ENCODE results near the gene H6PD.

Gene H6PD

DNA sequence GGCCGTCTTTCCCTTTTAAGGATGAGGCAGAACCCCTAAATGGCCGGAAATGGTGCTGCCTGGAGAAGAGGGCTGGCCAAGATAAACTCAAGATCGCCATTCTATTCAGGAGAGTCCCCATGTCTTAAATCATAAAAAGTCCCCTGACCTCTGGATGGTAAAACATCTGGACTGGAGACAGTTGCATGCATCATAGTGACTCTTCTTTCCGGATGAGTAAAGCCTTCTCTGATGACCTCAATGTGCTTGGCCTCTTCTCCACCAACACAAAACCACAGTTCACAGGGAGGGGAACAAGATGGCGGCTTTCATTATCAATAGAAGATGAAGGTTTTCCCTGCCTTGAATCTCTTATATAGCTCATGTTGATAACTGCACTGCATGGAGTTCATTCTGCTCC lies 27.5 kb upstream of the H6PD start:
- DNase-seq: no peak

DNA sequence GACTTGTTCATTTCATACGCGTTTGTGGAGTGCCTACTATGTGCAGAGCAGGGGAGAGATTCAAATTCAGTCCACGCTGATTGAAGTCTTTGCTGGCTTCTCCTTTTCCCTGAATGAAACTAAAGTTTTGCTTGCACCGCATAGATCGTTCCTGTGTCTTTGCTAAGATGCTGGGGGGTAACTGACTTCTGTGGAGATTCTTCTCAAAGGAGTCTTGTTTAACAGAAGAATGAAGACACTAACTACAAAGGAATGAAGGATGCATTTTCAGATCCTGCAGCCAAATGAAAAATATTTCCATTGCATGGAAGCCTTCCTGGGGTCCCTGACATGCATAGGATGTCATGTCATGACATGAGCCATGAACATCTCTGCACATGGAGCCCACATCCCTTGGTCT lies 26.9 kb upstream of the H6PD start:
- no peak for DNase-seq

DNA sequence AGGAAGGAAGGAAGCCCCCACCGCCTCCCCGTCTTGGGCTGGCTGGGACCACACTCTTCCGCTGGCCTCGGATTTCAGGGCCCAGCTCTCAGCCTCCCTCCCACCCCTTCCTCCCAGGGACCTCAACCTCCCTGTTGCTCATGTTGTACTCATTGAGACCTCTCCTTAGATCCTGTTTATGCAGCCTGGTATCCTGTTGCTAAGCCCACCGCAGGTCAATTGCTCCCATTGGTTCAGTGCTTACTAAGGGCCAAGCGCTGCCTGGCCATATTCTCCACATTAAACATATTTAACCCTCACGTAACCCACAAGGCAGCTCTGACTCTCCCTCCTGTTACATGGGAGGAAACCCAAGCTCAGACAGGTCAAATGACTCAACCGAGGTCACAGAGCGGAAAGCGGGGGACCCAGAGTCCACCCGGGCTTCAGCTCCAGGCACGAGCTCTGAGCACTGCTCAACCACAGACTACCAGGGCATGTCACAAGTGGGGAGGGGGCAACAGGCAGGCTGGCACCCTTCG lies 23.2 kb upstream of the H6PD start:
- DNase-seq: no peak

DNA sequence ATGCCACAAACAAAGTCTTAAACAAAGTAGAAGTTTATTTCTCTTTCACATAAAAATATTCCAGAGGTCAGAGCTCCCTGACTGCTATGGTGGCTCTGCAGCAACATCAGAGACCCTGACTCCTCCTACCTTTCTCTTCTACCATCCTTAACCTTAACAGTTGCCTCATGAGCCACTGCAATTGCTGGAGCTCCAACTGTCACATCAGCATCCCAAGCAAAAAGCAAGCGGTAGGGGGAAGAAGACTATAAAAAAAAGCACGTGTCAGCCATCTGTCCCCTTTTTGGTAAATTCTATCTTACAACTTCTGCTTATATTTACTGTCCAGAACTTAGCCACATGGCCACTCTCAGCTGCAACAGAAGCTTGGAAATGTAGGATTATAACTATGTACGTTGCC lies 21.8 kb upstream of the H6PD start:
- no peak for DNase-seq

DNA sequence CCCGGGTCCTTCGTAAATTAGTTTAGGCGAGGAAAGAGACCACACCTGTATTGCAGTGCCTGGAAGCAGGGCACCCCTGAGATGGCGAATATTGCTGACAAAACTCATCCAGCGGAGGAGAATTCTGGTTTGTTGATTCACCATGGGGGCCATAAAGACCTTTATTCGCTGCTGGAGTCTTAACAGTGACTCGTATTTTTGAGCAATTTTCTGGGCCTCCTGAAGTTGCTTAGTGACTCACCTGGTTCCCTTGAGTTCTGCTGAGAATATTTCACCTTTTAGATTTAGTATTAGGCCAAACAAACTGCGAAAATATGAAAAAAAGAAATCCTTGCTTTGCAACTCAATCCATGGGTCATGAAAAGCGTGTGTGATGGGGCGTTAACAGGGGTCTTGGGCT lies 20.6 kb upstream of the H6PD start:
- no peak for DNase-seq

DNA sequence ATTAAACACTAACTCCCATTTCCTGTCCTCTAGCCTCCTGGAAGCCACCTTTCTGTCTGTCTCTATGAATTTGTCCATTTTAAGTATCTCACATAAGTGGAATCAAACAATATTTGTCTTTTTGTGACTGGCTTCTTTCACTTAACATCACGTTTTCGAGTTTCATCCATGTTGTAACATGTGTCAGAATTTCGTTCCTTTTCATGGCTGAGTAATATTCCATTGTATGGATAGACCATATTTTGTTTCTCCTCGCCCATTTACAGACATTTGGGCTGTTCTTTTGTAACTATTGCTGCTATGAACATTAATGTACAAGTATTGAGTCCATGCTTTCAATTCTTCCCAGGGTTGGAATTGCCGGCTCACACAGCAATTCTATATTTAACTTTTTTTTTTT lies 15.7 kb upstream of the H6PD start:
- no peak for DNase-seq

DNA sequence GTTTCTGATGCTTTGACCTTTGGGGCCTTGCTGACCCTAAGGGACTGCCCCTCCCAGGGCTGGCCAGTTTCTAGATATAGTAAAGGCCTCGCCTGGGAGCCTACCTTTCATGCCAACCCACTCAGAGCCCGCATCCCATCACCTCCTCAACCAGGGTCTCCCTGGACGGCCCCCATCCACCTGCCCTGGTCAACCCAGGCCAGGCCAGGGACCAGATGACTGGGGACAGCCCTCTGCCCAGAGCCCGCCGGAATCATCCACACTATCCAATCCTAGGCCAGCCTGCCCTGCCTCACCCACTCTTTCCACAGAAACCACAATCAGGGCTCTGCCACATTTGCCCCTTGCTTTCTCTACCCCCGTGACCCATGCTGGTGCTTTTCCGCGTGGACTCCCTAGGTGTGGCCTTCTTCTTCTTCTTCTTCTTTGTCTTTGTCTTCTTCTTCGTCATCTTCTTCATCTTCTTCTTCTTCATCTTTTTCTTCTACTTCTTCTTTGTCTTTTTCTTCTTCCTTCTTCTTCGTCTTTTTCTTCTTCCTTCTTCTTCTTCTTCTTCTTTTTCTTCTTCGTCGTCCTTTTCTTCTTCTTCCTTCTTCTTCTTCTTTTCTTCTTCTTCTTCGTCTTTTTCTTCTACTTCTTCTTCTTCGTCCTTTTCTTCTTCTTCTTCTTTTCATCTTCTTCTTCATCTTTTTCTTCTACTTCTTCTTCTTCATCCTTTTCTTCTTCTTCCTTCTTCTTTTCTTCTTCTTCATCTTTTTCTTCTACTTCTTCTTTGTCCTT lies 11.5 kb upstream of the H6PD start:
- no peak for DNase-seq

DNA sequence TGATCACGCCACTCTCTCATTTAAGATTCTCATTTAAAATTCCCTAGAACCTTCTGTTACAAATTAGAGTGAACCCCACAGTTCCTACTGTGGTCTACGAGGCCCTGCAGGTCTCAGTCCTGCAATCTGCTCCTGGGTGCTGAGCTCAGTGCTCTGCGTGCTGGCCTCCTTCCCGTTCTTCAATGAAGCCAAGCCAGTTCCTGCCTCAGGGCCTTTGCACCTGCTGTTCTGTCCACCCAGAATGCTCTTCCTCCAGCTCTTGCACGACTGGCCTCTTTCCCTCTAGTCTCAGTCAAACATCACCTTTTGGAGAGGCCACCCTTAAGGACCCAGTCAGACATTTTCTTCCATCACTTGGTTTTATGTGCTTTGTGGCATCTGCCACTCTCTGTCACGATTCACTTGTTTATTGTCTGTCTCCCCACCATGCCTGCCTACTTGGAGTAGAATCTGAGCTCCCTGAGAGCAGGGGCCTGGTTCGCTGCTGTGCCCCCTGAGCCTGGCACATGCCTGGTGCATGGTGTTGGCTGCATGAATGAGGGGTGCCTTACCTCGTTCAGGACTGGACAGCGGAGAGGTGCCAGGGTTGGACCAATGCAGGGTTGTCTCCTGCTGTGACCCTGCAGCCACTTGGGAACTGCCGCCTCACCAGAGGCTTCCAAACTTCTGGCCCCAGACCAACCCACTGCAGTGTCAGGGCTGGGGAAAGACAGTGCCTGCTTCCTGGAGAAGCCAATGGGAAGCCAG lies 9.7 kb upstream of the H6PD start:
- no peak for DNase-seq

DNA sequence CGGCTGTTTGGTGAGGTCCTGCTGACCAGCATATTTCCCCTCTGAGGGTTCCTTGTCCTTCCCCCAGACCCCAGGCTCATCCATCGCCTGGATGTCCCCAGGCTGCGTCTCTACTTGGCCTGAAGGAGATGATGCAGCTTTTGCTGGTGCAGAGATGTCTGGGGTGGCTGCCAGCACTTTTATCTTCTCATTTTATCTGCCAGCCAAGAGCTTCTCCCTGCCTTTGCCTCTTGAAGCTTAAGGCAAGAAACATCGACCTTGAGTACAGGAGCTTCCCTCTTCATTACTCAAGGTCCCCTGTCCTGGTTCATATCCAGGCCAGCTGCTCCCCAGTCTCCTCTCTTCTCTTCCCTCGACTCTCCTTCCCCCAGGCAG lies 9.2 kb upstream of the H6PD start:
- no peak for DNase-seq

DNA sequence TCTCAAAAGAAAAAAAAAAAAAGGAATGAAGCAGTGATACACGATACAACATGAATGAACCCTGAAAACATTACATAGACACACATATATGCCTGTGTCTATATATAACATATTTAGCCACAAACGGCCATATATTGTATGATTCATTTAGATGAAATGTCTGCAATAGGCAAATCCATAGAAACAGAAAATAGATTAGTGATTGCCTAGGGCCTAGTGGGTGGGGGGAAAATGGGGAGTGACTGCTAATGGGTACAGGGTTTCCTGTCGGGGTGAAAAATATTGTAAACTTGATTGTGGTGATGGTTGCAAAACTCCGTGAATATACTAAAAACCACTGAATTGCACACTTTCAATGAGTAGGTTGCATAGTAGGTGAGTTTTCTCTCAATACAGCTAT lies 6.0 kb upstream of the H6PD start:
- no peak for DNase-seq

DNA sequence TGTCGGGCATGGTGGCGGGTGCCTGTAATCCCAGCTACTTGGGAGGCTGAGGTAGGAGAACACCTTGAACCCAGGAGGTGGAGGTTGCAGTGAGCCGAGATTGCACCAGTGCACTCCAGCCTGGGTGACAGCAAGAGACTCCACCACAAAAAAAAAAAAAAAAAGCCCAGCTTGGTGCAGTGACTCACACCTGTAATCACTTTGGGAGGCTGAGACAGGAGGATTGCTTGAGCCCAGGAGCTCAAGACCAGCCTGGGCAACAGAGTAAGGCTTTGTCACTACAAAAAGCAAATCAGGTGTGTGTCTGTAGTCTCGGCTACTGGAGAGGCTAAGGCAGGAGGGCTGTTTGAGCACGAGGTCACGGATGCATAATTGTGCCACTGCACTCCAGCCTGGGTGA lies 5.0 kb upstream of the H6PD start:
- no peak for DNase-seq

DNA sequence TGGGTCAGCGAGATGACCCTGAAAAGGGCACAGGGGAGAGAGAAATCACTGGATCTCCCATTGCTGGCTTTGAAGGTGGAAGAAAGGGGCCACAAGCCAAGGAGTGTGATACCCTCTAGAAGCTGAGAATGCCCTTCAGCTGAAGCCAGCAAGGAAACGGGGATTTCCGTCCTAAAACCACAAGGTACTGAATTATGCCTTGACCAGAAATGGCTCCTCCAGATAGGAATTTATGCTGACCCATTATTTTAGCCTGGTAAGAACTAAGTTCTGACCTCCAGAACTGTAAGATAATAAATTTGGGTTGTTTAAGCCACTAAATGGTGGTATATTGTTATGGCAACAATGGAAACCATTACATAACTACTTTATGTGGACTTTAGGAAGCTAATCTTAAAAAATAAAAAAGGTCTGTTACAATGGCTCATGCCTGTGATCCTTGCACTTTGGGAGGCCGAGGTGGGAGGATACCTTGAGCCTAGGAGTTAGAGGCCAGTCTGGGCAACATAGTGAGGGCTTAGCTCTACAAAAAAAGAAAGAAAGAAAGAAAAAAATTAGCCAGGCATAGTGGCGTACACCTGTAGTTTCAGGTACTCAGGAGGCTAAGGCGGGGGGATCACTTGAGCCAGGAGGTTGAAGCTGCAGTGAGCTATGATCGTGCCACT lies 3.6 kb upstream of the H6PD start:
- DNase-seq: no peak

DNA sequence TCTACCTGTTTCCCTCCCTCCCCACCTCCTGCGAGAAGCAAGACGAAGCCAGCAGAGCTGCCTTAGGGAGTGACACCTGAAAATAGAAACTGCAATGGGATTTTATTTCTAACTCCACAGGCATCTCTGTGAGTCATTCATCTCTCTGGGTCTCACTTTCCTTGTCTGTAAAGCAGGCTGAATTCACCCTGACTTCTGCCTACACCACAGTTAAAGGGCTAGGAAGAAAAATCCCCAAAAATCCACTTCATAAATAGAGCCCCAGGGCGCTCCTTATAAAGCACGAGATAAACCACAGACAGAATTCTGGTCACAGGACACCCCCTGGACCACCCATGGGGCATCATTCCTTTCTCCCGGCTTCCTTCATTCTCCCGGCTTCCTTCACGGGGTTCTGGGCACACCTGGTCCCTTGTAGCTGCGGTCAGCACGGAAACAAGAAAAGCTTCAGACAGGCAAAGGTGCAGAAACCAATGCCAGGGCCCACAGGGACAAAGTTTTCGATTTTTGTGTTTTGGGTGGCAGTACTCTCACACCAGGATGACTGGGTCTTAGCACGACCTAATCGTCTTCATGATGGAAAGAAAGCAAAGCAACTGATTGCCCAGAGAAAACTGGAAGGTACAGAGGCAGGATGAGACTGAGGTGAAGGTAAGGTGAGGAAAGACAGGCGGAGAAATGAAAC lies 2.8 kb upstream of the H6PD start:
- no peak for DNase-seq

DNA sequence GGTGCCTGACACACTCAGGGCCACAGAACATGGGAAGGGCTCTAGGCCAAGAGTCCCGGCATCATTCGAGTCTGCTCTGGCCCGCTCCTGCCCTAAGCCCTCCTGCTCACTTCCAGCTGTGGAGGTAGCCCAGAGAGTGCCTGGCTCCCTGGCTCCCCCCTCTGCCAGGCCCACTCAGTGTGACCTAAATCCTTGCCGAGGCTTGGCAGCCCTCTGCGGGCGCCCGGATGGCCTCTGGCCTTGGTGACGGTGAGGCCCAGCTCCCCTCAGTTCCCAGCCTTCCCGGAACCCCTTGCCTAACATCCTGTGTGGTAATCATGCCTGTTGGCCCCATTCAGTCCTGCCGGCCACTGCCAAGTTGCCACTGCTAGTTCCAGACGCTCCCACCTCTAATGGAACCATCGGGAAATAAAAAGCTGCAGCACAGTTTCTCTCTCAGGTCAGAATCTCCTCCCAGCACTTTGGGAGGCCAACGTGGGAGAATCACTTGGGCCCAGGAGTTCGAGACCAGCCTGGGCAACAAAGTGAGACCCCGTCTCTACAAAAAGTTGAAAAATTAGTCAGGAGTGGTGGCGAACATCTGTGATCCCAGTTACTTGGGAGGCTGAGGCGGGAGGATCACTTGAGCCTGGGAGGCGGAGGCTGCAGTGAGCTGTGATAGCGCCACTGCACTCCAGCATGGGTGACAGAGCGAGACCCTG lies 1.2 kb upstream of the H6PD start:
- DNase-seq: no peak

DNA sequence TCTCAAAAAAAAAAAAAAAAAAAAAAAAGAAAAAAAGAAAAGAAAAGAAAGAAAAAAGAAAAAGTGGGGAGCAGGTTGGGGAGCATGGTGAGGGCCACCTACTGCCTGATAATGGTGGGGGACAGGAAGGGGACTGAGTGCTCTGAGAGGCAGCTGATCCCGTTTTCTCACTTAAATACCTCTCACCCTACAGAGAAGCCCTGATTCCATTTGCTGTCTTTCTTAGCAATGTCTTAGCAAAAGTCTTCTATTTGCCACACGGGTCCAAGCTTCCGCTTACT lies 692 bp upstream of the H6PD start:
- no peak for DNase-seq

DNA sequence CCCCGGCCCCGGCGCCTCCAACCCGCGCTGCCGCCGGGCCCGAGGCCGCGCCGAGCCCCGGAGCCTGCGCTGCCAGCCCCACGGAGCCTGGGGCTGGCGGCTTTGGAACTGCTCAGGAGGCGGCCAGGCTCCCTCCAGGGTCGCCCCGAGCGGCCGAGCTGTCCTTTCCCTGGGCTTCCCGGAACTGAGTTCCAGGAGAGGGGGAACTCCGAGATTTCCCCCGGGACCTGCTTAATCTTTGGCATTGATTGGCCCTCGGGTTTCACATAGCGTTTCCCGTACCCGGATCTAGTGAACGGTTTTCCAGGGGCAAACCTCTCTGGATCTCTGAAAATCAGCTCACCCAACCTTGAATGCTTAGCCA lies 504 bp downstream of the H6PD start:
- DNase-seq: no peak

DNA sequence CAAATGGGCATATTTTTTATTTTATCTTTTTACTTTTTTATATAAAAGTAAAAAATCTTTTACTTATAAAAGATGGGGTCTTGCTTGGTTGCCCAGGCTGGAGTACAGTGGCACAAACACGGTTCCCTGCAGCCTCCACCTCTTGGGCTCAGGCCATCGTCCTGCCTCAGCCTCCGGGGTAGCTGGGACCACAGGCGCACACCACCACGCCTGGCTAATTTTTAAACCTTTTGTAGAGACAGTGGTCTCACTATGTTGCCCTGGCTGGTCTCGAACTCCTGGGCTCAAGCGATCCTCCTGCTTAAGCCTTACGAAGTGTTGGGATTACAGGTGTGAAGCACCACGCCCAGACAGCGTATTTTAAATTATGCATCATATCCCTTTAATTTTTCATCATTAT lies 986 bp downstream of the H6PD start:
- no peak for DNase-seq

DNA sequence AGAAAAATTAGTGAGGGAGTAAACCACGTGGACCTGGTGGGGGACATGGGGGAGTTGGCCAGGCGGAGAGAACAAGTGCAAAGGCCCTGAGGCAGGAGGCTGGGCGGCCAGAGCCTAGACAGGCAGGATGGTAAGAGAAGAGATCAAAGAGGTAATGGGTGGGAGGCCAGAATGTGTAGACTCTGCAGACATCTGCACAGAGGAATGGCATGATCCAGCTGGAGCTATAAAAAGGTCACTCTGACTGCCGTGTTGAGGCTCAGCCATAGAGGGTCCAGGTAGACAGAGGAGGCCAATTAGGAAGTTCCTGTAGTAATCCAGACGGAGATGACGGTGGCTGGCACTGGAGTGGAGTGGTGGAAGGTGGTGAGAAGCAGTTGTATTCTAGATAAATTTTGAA lies 3.6 kb downstream of the H6PD start:
- no peak for DNase-seq

DNA sequence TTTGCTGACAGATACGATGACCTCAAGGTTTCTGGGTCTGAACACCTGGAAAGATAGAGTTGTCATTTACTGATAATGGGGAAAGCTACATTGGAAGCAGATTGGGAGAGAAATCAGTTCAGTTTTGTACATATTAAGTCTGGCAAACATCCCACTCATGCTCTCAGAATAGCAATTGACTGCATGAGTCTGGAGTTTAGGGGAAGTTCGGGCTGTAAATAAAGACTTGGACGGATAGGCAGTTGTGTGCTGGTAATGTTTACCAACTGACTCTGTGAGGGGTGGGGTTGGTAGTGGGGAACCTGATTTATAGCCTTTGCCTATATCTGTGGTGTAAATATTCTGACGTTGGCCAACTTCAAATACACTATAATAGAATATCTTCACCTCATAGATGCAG lies 4.0 kb downstream of the H6PD start:
- no peak for DNase-seq

DNA sequence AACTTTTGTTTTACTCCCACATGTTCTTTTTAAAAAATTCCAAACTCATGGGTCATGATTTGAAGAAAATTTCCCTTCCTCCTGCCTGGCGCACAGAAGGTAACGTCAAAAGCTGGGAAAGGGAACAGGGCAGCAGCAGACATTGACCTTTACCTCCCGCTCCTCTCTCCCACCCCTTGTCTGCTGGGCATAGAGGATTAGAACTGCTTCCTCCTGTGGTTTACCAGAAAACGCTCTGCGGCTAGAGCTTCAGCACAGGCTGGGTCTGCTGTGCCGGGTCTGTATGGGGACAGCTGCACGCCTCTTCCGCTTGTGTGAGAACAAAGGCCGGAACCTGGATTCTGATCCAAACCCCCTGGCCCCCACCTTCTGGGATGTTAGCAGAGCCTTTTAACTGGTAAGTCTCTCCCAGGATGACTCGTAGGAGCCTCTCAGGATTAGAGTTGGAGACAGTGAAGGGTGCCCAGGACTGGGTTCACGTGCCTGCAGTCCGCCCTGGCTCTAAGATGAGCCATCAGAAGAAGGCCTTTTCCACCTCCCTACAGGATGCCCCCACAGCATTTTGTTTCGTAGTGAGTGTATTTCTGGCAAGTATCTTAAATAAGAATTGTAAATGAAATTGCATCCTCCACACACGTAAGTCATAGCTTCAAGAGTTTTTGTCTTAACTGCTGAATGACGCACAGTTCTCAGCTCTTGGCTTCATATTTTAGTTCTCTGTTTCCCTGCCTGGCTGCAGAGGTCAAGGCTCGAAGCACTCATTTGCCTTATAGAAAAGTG lies 5.2 kb downstream of the H6PD start:
- no peak for DNase-seq

DNA sequence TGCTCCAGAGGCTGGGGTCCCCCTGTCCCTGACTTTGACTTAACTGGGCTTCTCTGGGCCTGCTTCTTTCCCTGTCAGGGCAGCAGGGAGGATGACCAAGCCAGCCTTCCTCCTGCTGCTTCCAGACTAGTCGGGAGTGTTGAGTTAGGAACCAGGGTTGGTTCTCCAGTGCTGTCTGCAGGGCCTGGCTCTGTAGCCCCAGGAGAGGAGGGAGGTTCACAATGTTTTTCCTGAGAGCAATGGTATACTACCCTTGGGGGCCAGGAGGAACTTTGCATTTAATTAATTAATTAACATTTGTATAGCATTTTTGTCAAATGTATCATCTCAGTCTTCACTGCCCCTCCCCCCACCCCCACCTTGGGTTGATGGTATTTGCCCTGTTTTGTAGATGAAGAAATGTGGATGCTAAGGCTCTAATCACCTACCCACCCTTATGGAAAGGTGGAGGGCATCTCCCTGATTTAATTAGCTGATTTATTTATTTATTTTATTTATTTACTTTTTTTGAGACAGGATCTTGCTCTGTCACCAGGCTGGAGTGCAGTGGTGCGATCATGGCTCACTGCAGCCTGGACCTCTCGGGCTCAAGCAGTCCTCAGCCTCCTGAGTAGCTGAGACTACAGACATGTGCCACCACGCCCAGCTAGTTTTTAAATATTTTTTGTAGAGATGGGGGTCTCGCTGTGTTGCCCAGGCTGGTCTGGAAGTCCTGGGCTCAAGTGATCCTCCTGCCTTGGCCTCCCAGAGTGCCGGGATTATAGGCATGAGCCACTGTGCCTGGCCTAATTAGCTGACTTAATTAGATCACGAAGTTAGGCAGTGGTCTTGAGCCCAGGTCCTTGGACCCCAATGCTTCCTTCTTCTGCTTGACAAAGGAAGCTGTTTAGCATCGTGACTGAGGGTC lies 6.6 kb downstream of the H6PD start:
- no peak for DNase-seq

All from activated T-cell treated with anti-CD3 and anti-CD28 coated beads for 4 hours (primary cell).